ENCODE results near the gene FBN1. TPM values are rescaled to one million over a fixed set of nuclear protein-coding genes. Genes with fewer than 3 reads are reported as not detected.

FBN1 gene
- total RNA-seq, 1 donor from 2014 or later: 0.80 TPM

DNA sequence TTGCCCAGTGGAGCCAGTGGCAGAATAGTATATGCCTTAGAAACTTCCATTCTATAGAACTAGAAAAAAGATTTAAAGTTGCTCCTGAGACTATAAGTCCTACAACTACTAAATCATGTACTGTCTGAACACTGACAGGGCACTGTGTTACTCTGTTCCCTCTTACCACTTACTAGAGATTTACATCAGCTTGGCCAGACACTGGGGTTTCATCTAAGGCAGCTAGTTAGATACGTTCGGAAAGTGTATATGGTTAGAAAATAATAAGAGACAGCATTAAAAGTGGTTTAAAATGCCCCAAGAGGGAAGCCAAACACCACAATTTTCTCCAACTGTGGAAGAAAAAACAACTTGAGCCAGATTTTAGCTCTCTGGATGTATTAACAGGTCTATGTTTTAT is 97.1 kb downstream of the FBN1 start:
- Mint-ChIP-seq H3K9me3 (no peaks in the 10 kb centered on the region), H3K4me1 (ENCODE audit: low read depth) (no peaks in the 10 kb centered on the region), H3K27ac (no peak overlapping the region), H3K4me3 (ENCODE audit: low read depth) (no peak overlapping the region), H3K36me3 (ENCODE audit: low read depth) (no peaks in the 10 kb centered on the region), H3K27me3 (ENCODE audit: low read depth) (peaks cover 1% of the 10 kb centered on the region)
- intact Hi-C loops (cut with micrococcal nuclease): no loop called here
- no peak for DNase-seq (ENCODE audit: low spot score)

DNA sequence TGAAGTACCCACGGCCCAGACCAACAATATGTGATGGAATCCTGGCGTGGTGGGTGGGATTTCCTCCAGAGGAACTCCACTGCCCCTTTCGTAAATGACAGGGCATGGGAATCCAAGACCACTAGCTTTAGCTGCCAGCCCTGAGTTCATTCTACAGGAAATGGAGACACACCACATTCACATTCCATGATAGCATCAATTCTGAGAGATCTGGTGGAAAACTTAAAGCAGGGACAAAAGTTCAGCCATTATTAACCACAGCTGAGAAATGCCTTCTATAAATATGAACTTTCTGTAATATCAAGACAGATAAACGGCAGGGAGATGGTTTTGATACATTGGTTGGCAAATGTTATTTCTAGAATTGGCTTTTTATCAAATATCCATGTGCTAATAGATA is 98.2 kb downstream of the FBN1 start:
- no peaks in the 10 kb centered on the region for H3K9me3 Mint-ChIP-seq
- H3K36me3 Mint-ChIP-seq (ENCODE audit: low read depth): no peaks in the 10 kb centered on the region
- peaks cover 1% of the 10 kb centered on the region for H3K27me3 Mint-ChIP-seq (ENCODE audit: low read depth)
- H3K4me1 Mint-ChIP-seq (ENCODE audit: low read depth): no peaks in the 10 kb centered on the region
- no peak for DNase-seq (ENCODE audit: low spot score)
- no peak overlapping the region for H3K27ac Mint-ChIP-seq
- intact Hi-C loops (cut with micrococcal nuclease): no loop called here
- no peak overlapping the region for H3K4me3 Mint-ChIP-seq (ENCODE audit: low read depth)

DNA sequence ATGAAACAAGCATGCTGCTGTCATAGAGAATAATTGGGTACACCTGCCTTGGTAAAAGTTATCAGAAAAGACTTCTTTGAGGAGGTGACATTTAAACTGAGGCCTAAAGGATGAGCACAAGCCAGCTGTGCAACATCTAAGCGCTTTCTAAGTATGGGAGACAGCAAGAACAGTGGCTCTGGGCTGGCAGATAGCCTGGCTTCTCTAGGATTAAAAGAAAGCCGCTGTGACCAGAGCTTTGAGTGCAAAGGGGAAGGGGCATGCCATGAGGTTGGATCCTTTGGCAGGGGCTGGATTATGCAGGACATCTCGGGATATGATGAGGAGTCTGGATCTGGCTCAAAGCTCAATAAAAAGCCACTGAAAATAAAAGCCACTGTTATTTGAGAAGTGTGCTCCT is 99.2 kb downstream of the FBN1 start:
- no peak overlapping the region for H3K27ac Mint-ChIP-seq
- peaks cover 1% of the 10 kb centered on the region for H3K27me3 Mint-ChIP-seq (ENCODE audit: low read depth)
- H3K4me3 Mint-ChIP-seq (ENCODE audit: low read depth): no peak overlapping the region
- DNase-seq (ENCODE audit: low spot score): no peak
- no peaks in the 10 kb centered on the region for H3K9me3 Mint-ChIP-seq
- no peaks in the 10 kb centered on the region for H3K36me3 Mint-ChIP-seq (ENCODE audit: low read depth)
- intact Hi-C loops (cut with micrococcal nuclease): no loop called here
- H3K4me1 Mint-ChIP-seq (ENCODE audit: low read depth): no peaks in the 10 kb centered on the region

GRCh38 chr15:48544778-48545177 is 100.7 kb downstream of the FBN1 start:
- Mint-ChIP-seq H3K9me3 (no peaks in the 10 kb centered on the region), H3K4me3 (ENCODE audit: low read depth) (no peak overlapping the region), H3K36me3 (ENCODE audit: low read depth) (no peaks in the 10 kb centered on the region), H3K4me1 (ENCODE audit: low read depth) (no peaks in the 10 kb centered on the region), H3K27ac (no peak overlapping the region), H3K27me3 (ENCODE audit: low read depth) (peaks cover 4% of the 10 kb centered on the region)
- intact Hi-C loops (cut with micrococcal nuclease): no loop called here
- DNase-seq (ENCODE audit: low spot score): no peak

DNA sequence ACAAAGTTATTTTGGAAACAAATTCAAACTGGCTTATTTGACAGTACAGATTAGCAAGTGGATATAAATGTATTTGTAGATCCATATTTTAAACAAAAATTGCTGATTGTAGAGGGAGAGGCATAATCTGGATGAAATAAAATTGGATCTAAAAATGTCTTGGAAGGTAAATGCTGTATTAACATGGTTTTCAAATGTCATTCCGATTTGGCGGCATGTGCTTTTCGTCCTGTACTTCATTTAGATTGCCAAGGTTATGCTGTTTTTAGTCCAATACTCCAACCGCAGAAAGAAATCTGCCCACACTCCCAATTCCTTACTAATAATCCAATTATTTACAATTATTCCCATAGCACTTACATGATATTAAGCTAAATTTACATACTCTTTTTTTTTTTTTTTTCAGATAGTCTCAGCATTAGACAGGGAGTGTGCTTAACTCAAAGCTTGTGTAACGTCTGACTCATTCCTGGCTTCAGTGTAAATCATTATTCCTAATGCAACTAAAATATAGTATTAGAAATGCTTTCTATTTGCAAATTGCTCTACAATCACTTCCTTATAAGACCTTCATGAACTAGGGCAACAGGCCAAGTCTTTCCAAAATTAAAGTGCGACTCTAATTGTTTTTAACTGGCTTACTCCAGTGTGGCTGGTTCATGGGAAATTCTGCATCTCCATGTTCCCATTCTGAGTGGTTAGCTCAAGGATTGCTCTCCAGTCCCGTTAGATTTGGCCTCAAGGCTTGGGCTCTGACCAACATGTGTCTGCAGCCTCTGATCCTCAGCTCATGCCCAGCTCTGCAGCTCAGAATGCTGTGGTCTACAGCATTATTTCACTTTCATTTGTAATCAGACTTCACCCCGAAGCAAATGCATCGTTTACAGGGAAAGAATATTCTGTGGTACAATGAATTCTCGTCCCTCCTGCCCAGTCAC is 103.9 kb downstream of the FBN1 start:
- H3K9me3 Mint-ChIP-seq: no peaks in the 10 kb centered on the region
- H3K27ac Mint-ChIP-seq: no peak overlapping the region
- DNase-seq (ENCODE audit: low spot score): no peak
- H3K36me3 Mint-ChIP-seq (ENCODE audit: low read depth): no peaks in the 10 kb centered on the region
- H3K4me1 Mint-ChIP-seq (ENCODE audit: low read depth): no peaks in the 10 kb centered on the region
- intact Hi-C loops (cut with micrococcal nuclease): no loop called here
- H3K4me3 Mint-ChIP-seq (ENCODE audit: low read depth): no peak overlapping the region
- H3K27me3 Mint-ChIP-seq (ENCODE audit: low read depth): peaks cover 3% of the 10 kb centered on the region

- H3K27me3 Mint-ChIP-seq (ENCODE audit: low read depth): peaks cover 3% of the 10 kb centered on the region
- intact Hi-C loops (cut with micrococcal nuclease): no loop called here
- H3K36me3 Mint-ChIP-seq (ENCODE audit: low read depth): no peaks in the 10 kb centered on the region
- H3K27ac Mint-ChIP-seq: no peak overlapping the region
- no peaks in the 10 kb centered on the region for H3K9me3 Mint-ChIP-seq
- no peaks in the 10 kb centered on the region for H3K4me1 Mint-ChIP-seq (ENCODE audit: low read depth)
- no peak overlapping the region for H3K4me3 Mint-ChIP-seq (ENCODE audit: low read depth)
- DNase-seq (ENCODE audit: low spot score): no peak
Observed at GRCh38 chr15:48540756-48541155, 104.8 kb downstream of the FBN1 start.

- Mint-ChIP-seq H3K27me3 (ENCODE audit: low read depth) (peaks cover 3% of the 10 kb centered on the region), H3K36me3 (ENCODE audit: low read depth) (no peaks in the 10 kb centered on the region), H3K4me1 (ENCODE audit: low read depth) (no peaks in the 10 kb centered on the region), H3K27ac (no peak overlapping the region), H3K4me3 (ENCODE audit: low read depth) (no peak overlapping the region), H3K9me3 (no peaks in the 10 kb centered on the region)
- DNase-seq (ENCODE audit: low spot score): no peak
- intact Hi-C loops (cut with micrococcal nuclease): no loop called here
Observed at GRCh38 chr15:48538941-48539340, 106.6 kb downstream of the FBN1 start.

GRCh38 chr15:48537271-48538113 is 108.0 kb downstream of the FBN1 start:
- intact Hi-C loops (cut with micrococcal nuclease): no loop called here
- no peaks in the 10 kb centered on the region for H3K36me3 Mint-ChIP-seq (ENCODE audit: low read depth)
- H3K27me3 Mint-ChIP-seq (ENCODE audit: low read depth): peaks cover 3% of the 10 kb centered on the region
- no peak overlapping the region for H3K4me3 Mint-ChIP-seq (ENCODE audit: low read depth)
- H3K27ac Mint-ChIP-seq: no peak overlapping the region
- no peaks in the 10 kb centered on the region for H3K9me3 Mint-ChIP-seq
- no peaks in the 10 kb centered on the region for H3K4me1 Mint-ChIP-seq (ENCODE audit: low read depth)
- DNase-seq (ENCODE audit: low spot score): no peak

DNA sequence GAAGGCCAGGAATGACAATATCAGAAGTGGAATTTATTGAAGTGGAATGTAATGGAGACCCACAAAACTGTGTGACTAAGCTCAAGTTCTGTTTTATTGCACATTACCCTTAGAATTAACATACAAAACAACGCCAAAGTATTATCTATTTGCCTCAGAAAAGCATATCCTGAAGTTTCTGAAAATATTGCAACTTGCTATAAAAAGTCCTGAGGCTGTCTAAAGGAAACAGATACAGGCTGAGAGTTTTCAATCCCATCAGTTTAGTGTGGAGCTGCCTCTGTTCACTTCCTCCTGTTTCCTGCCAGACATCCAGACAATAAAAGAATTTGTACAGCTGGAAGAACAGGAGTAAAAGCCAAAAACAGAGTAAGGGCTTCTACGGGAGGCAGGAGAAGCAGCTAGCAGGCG is 108.8 kb downstream of the FBN1 start:
- Mint-ChIP-seq H3K4me3 (ENCODE audit: low read depth) (no peak overlapping the region), H3K9me3 (no peaks in the 10 kb centered on the region), H3K27me3 (ENCODE audit: low read depth) (peaks cover 3% of the 10 kb centered on the region), H3K36me3 (ENCODE audit: low read depth) (no peaks in the 10 kb centered on the region), H3K27ac (no peak overlapping the region), H3K4me1 (ENCODE audit: low read depth) (no peaks in the 10 kb centered on the region)
- intact Hi-C loops (cut with micrococcal nuclease): no loop called here
- no peak for DNase-seq (ENCODE audit: low spot score)

- DNase-seq (ENCODE audit: low spot score): no peak
- no peaks in the 10 kb centered on the region for H3K9me3 Mint-ChIP-seq
- H3K27me3 Mint-ChIP-seq (ENCODE audit: low read depth): no peaks in the 10 kb centered on the region
- no peak overlapping the region for H3K27ac Mint-ChIP-seq
- no peaks in the 10 kb centered on the region for H3K36me3 Mint-ChIP-seq (ENCODE audit: low read depth)
- no peak overlapping the region for H3K4me3 Mint-ChIP-seq (ENCODE audit: low read depth)
- intact Hi-C loops (cut with micrococcal nuclease): no loop called here
- no peaks in the 10 kb centered on the region for H3K4me1 Mint-ChIP-seq (ENCODE audit: low read depth)
Observed at GRCh38 chr15:48533982-48534381, 111.5 kb downstream of the FBN1 start.

- no peaks in the 10 kb centered on the region for H3K27me3 Mint-ChIP-seq (ENCODE audit: low read depth)
- intact Hi-C loops (cut with micrococcal nuclease): no loop called here
Observed at GRCh38 chr15:48532946-48533345, 112.6 kb downstream of the FBN1 start.

GRCh38 chr15:48530528-48530927 is 115.0 kb downstream of the FBN1 start:
- intact Hi-C loops (cut with micrococcal nuclease): no loop called here
- DNase-seq (ENCODE audit: low spot score): no peak
- Mint-ChIP-seq H3K27ac (no peak overlapping the region), H3K4me3 (ENCODE audit: low read depth) (no peak overlapping the region), H3K36me3 (ENCODE audit: low read depth) (no peaks in the 10 kb centered on the region), H3K4me1 (ENCODE audit: low read depth) (no peaks in the 10 kb centered on the region), H3K9me3 (no peaks in the 10 kb centered on the region), H3K27me3 (ENCODE audit: low read depth) (no peaks in the 10 kb centered on the region)

More at GRCh38 chr15:48532946-48533345, 112.6 kb downstream of the FBN1 start:
- H3K27ac Mint-ChIP-seq: no peak overlapping the region
- DNase-seq (ENCODE audit: low spot score): no peak
- no peaks in the 10 kb centered on the region for H3K9me3 Mint-ChIP-seq
- H3K4me3 Mint-ChIP-seq (ENCODE audit: low read depth): no peak overlapping the region
- H3K36me3 Mint-ChIP-seq (ENCODE audit: low read depth): no peaks in the 10 kb centered on the region
- H3K4me1 Mint-ChIP-seq (ENCODE audit: low read depth): no peaks in the 10 kb centered on the region

DNA sequence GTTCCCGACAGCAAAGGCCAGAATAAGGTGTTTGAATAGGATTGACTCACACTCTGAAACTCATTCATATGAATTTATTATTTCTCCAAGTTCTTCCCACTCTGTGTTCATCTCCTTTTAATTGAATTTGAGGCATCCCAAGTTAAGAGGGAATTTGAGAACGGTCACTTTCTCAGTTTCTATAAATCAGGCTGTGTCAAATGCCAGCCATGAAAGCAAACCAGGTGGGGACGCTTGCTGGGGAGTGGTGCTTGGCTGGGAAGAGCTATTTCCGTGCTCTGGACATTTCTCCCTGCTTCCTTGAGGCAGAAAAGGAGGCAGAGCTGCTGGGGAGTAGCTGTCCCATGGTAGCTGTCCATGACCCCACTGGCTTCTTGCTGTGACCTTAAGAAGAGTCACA is 116.6 kb downstream of the FBN1 start:
- Mint-ChIP-seq H3K4me1 (ENCODE audit: low read depth) (no peaks in the 10 kb centered on the region), H3K36me3 (ENCODE audit: low read depth) (no peaks in the 10 kb centered on the region), H3K9me3 (no peaks in the 10 kb centered on the region), H3K27ac (no peak overlapping the region), H3K27me3 (ENCODE audit: low read depth) (no peaks in the 10 kb centered on the region), H3K4me3 (ENCODE audit: low read depth) (no peak overlapping the region)
- intact Hi-C loops (cut with micrococcal nuclease): no loop called here
- no peak for DNase-seq (ENCODE audit: low spot score)
